ENCODE results near the gene KLF15.

Gene KLF15

GRCh38 chr3:126369490-126369889 is 12.3 kb upstream of the KLF15 start:
- Histone ChIP-seq H3K27me3 (ENCODE audit: control insufficient read depth, insufficient read depth, low read length) (no peaks in the 10 kb centered on the region), H3K9me3 (ENCODE audit: control insufficient read depth, low read length) (no peaks in the 10 kb centered on the region), H3K4me1 (ENCODE audit: control insufficient read depth, insufficient read depth, low read length) (no peaks in the 10 kb centered on the region), H3K9ac (ENCODE audit: low read length) (no peak overlapping the region), H3K4me3 (ENCODE audit: low read length) (no peak overlapping the region), H3K36me3 (ENCODE audit: control insufficient read depth, insufficient read depth, low read length) (no peaks in the 10 kb centered on the region)

DNA sequence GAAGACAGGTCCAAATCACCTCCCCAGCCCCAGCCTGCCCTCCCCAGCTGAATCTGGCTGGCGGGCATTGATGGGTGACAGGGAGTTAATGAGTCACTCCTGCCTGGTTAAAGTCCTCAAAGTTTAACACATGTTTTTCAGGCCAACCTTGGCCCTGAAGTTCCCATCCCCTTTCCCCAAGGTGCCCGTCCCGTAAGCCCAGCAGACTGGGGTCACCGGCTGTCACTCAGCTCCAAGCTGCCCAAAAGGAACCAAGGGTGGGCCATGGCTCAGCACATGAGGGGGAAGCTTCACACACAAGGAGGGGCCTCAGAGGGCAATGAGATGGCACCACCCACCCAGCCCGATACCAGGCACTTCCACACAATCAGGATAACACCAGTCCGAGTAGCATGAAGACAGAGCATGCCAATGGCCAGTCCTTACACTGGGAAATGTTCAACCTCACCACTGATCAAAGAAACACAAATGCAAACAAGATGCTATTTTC is 10.2 kb upstream of the KLF15 start:
- Histone ChIP-seq H3K4me1 (ENCODE audit: control insufficient read depth, insufficient read depth, low read length) (no peaks in the 10 kb centered on the region), H3K4me3 (ENCODE audit: low read length) (no peak overlapping the region), H3K9ac (ENCODE audit: low read length) (no peak overlapping the region), H3K27me3 (ENCODE audit: control insufficient read depth, insufficient read depth, low read length) (no peaks in the 10 kb centered on the region), H3K36me3 (ENCODE audit: control insufficient read depth, insufficient read depth, low read length) (no peaks in the 10 kb centered on the region), H3K9me3 (ENCODE audit: control insufficient read depth, low read length) (no peaks in the 10 kb centered on the region)

DNA sequence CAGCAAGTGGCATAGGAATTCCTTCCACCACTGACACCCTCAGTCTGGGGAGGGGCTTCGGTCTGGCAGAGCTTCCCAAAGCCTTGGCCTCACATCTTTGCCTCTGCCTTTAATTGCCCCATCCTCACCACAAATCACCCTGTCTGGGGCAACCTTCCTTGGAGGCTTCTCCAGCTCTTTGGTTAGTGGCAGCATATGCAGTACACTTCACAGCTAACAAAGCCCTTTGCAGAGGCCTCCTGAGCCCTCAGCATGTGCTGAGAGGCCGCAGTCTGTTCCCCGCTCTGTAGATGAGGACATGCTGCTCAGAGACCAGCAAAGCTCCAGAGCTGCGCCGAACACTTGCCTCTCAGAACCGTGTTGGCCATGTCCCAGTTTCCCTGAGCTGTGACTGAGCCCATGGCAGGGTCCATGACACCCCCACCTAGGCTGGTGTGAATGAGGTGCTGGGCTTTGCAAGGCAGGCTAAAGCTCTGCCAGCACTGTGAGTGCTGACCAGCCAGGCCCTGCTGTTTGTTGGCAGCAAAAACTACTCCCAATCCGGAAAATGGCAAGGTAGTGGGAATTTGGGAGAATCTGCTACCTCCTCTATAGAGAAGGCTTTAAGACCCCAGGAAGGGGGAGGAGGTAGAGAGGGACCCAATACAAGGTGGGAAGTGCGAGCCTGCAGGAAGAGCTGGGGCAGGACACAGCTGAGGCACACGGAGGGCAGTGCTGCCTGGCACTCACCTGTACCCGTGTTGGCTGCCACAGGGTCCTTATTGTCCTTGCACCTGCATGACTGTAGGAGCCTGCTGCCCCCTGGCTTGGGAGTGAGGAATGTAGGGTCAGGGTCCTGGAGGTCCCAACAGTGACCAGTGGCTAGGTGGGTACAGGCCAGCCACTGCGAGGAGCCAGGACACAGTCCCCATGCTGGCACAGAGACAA is 8.4 kb upstream of the KLF15 start:
- peaks cover 3% of the 10 kb centered on the region for H3K27me3 ChIP-seq (ENCODE audit: control insufficient read depth, insufficient read depth, low read length)
- H3K4me1 ChIP-seq (ENCODE audit: control insufficient read depth, insufficient read depth, low read length), result no peaks in the 10 kb centered on the region
- H3K4me3 ChIP-seq (ENCODE audit: low read length), result no peak overlapping the region
- H3K9ac ChIP-seq (ENCODE audit: low read length), result no peak overlapping the region
- H3K36me3 ChIP-seq (ENCODE audit: control insufficient read depth, insufficient read depth, low read length), result no peaks in the 10 kb centered on the region
- H3K9me3 ChIP-seq (ENCODE audit: control insufficient read depth, low read length), result no peaks in the 10 kb centered on the region

DNA sequence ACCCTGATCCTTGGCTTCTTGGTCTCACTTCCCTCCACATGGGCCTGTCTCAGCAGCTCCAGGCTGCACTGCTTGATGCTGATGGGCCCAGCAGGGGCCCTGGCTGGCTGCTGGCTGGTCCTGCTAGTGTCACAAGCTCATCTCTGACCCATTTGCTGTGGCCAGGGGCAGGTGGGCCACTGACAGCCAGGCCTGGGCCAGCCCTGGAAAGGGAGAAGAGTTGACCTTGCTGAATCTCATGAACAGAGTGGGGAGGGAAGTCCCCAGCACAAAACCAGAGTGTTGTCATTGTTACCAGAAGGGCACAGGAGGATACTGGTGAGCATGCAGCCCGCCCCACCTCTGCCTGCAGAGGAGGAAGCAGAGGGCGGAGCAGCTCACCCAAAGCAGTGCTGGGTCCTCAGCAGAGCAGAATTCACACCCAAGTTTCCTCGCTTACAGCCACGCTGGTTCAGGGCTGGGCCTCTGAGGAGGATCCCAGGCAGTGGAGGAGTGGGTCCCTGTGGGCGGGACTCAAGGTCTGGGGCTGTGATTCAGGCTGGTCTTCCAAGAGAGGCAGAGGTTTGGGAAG is 7.6 kb upstream of the KLF15 start:
- H3K9me3 ChIP-seq (ENCODE audit: control insufficient read depth, low read length), result no peaks in the 10 kb centered on the region
- no peaks in the 10 kb centered on the region for H3K4me1 ChIP-seq (ENCODE audit: control insufficient read depth, insufficient read depth, low read length)
- no peak overlapping the region for H3K4me3 ChIP-seq (ENCODE audit: low read length)
- no peak overlapping the region for H3K9ac ChIP-seq (ENCODE audit: low read length)
- H3K36me3 ChIP-seq (ENCODE audit: control insufficient read depth, insufficient read depth, low read length), result no peaks in the 10 kb centered on the region
- peaks cover 11% of the 10 kb centered on the region for H3K27me3 ChIP-seq (ENCODE audit: control insufficient read depth, insufficient read depth, low read length)

DNA sequence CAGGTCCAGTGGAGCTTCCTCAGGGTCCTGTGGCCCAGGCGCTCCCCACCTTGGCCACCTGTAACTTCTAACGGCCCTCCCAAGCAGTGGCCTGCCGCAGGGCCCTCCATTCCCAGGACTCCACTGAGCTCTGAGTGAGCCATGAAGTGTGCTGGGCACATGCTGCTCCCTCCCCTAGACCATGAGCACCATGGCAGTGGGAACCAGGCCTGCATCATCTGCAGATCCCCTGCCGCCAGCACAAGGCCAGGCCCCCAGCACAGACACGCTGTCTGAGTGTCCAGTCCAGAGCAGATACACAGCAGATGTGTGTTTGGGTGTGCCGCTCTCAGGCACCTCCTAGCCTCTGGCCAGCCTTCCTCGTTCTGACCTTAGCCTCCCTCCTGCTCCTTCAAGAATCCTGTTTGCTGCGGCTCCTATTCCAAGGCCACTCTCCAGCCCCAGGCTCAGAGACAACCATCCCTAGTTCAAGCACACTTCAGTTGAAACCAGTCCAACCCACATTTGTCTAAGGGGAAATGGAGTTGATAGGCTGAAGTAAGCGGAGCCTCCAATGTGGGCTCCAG is 7.0 kb upstream of the KLF15 start:
- Histone ChIP-seq H3K27me3 (ENCODE audit: control insufficient read depth, insufficient read depth, low read length) (peaks cover 16% of the 10 kb centered on the region), H3K9me3 (ENCODE audit: control insufficient read depth, low read length) (no peaks in the 10 kb centered on the region), H3K36me3 (ENCODE audit: control insufficient read depth, insufficient read depth, low read length) (no peaks in the 10 kb centered on the region), H3K4me1 (ENCODE audit: control insufficient read depth, insufficient read depth, low read length) (no peaks in the 10 kb centered on the region), H3K4me3 (ENCODE audit: low read length) (no peak overlapping the region), H3K9ac (ENCODE audit: low read length) (no peak overlapping the region)

- Histone ChIP-seq H3K4me1 (ENCODE audit: control insufficient read depth, insufficient read depth, low read length) (peaks cover 9% of the 10 kb centered on the region), H3K9ac (ENCODE audit: low read length) (no peak overlapping the region), H3K9me3 (ENCODE audit: control insufficient read depth, low read length) (no peaks in the 10 kb centered on the region), H3K36me3 (ENCODE audit: control insufficient read depth, insufficient read depth, low read length) (no peaks in the 10 kb centered on the region), H3K27me3 (ENCODE audit: control insufficient read depth, insufficient read depth, low read length) (peaks cover 32% of the 10 kb centered on the region), H3K4me3 (ENCODE audit: low read length) (no peak overlapping the region)
Measured at GRCh38 chr3:126361211-126361610, 4.0 kb upstream of the KLF15 start.

- H3K27me3 ChIP-seq (ENCODE audit: control insufficient read depth, insufficient read depth, low read length), result peaks cover 32% of the 10 kb centered on the region
- H3K36me3 ChIP-seq (ENCODE audit: control insufficient read depth, insufficient read depth, low read length), result no peaks in the 10 kb centered on the region
- H3K9me3 ChIP-seq (ENCODE audit: control insufficient read depth, low read length), result no peaks in the 10 kb centered on the region
- H3K4me3 ChIP-seq (ENCODE audit: low read length), result no peak overlapping the region
- peaks cover 9% of the 10 kb centered on the region for H3K4me1 ChIP-seq (ENCODE audit: control insufficient read depth, insufficient read depth, low read length)
- H3K9ac ChIP-seq (ENCODE audit: low read length), result no peak overlapping the region
Measured at GRCh38 chr3:126360714-126361060, 3.5 kb upstream of the KLF15 start.

DNA sequence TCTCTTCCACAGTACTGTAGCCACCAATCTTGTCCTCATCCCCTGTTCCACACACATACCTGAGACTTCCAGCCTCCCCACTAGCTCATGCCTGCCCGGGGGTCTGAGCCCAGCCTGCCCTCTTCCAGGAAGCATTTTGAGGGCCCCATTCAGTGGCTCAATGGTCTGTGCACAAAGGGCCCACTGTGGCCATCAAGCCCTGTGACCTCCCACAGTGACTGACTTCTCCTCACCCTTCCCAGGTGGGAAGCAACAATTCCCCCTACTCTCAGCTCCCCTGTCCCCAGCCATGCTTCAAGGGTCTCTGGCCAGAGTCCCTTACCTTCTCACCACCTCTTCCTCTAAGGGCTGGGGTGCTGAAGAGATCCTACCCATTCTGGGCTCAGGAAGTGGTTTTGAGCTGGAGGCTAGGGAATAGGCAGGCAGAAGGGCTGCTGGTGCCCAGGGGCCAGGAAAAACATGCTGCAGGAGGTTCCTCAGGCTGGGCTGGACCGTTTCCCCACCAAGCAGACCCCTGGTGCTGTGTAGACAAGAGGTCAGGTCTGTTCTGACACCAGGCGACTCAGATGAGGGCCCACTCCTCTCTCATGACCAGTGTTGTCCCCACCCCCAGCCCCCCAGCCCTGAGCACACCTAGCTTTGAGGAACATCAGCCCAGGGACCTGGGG is 3.0 kb upstream of the KLF15 start:
- Histone ChIP-seq H3K4me1 (ENCODE audit: control insufficient read depth, insufficient read depth, low read length) (peaks cover 14% of the 10 kb centered on the region), H3K36me3 (ENCODE audit: control insufficient read depth, insufficient read depth, low read length) (no peaks in the 10 kb centered on the region), H3K9me3 (ENCODE audit: control insufficient read depth, low read length) (no peaks in the 10 kb centered on the region), H3K4me3 (ENCODE audit: low read length) (no peak overlapping the region), H3K27me3 (ENCODE audit: control insufficient read depth, insufficient read depth, low read length) (peaks cover 32% of the 10 kb centered on the region), H3K9ac (ENCODE audit: low read length) (no peak overlapping the region)

DNA sequence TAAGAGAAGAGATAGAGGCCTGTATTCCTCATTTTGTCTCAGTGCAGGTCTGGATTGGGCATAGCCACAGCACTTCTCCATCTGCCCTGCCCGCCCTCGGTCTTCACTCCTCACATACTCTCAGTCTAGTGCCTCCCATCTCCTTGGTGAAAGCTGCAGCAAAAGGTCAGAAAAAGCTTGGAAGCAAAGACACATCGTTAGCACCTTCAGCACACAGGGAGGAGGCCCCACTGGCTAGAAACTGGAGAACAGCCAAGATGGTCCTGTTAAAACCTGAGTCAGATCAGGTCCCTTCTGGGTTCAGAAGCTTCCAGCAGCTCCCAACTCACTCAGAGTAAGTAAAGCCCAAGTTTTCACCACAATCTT is 1.6 kb upstream of the KLF15 start:
- peaks cover 32% of the 10 kb centered on the region for H3K27me3 ChIP-seq (ENCODE audit: control insufficient read depth, insufficient read depth, low read length)
- H3K36me3 ChIP-seq (ENCODE audit: control insufficient read depth, insufficient read depth, low read length), result no peaks in the 10 kb centered on the region
- H3K4me3 ChIP-seq (ENCODE audit: low read length), result no peak overlapping the region
- no peaks in the 10 kb centered on the region for H3K9me3 ChIP-seq (ENCODE audit: control insufficient read depth, low read length)
- H3K4me1 ChIP-seq (ENCODE audit: control insufficient read depth, insufficient read depth, low read length), result peaks cover 14% of the 10 kb centered on the region
- H3K9ac ChIP-seq (ENCODE audit: low read length), result no peak overlapping the region

DNA sequence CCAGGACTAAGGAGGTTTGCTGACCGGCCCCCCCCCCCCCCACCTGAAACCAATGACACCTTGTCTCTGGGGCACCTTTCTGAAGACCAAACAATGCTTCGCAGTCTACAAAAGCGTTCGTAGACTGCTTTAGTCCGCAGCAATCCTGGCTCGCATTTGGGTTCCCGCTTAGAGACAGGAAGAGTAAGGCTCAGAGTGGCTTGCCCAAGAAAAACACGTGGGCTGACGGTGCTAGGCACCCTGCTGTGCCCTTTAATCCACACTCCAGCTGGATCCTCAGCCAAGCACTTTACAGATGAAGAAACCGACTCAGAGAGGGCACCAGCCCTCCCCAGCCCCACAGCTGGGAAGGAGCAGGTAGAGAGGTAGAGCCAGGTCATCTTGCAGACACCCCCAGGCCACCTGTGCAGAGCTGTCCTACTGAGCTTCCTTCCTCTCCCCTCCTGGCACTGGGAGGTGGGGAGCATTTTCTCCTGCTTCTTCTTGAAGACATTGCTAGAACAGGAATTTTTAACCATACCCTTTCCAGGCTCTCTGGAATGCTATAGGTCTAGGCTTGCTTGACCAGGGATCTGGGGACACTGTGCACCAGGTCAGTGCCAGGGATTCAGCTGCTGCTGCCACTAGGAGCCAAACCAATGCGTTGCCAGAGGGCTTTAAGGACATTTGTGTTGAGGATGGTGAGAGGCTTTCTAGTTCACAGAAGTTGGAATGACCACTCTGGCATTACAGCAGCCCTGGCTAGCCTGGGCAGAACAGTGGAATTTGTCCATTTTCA is 1.0 kb upstream of the KLF15 start:
- Histone ChIP-seq H3K9ac (ENCODE audit: low read length) (no peak overlapping the region), H3K27me3 (ENCODE audit: control insufficient read depth, insufficient read depth, low read length) (peaks cover 32% of the 10 kb centered on the region)

GRCh38 chr3:126356373-126357264 is 589 bp downstream of the KLF15 start:
- peak overlapping the region; percentile 9 for H3K4me3 ChIP-seq (ENCODE audit: low read length)
- H3K27me3 ChIP-seq (ENCODE audit: control insufficient read depth, insufficient read depth, low read length), result peaks cover 32% of the 10 kb centered on the region
- no peaks in the 10 kb centered on the region for H3K36me3 ChIP-seq (ENCODE audit: control insufficient read depth, insufficient read depth, low read length)
- H3K9me3 ChIP-seq (ENCODE audit: control insufficient read depth, low read length), result no peaks in the 10 kb centered on the region
- H3K4me1 ChIP-seq (ENCODE audit: control insufficient read depth, insufficient read depth, low read length), result peaks cover 14% of the 10 kb centered on the region
- H3K9ac ChIP-seq (ENCODE audit: low read length), result peak overlapping the region; percentile 49

More for the DNA sequence above, 1.0 kb upstream of the KLF15 start:
- no peaks in the 10 kb centered on the region for H3K36me3 ChIP-seq (ENCODE audit: control insufficient read depth, insufficient read depth, low read length)
- no peak overlapping the region for H3K4me3 ChIP-seq (ENCODE audit: low read length)
- peaks cover 14% of the 10 kb centered on the region for H3K4me1 ChIP-seq (ENCODE audit: control insufficient read depth, insufficient read depth, low read length)
- no peaks in the 10 kb centered on the region for H3K9me3 ChIP-seq (ENCODE audit: control insufficient read depth, low read length)

All from mucosa of stomach (tissue), 1 donor.